HCT116 (cell line): ENCODE measurements around the gene TIAM1.

Experiments
- EGR1 ChIP-seq: IDR thresholded peaks from 2 replicates; pipeline ENCODE4 v1.6.1; 2012; ENCODE audit warnings: low read depth
- ELF1 ChIP-seq: IDR thresholded peaks from 2 replicates; pipeline ENCODE4 v1.6.1; 2012; ENCODE audit warnings: low read depth, borderline replicate concordance
- JUND ChIP-seq: IDR thresholded peaks from 2 replicates; pipeline ENCODE4 v1.6.1; 2012
- POLR2A ChIP-seq: IDR thresholded peaks from 2 replicates; pipeline ENCODE4 v1.7.0; 2011; ENCODE audit warnings: borderline replicate concordance; ENCODE audit not compliant: insufficient read depth, insufficient read length; ENCODE audit errors: extremely low read depth
- POLR2AphosphoS5 ChIP-seq: IDR thresholded peaks from 2 replicates; pipeline ENCODE4 v1.6.1; 2011; ENCODE audit warnings: mild to moderate bottlenecking, low read depth, low read length, moderate library complexity
- YY1 ChIP-seq: IDR thresholded peaks from 2 replicates; pipeline ENCODE4 v1.6.1; 2011; ENCODE audit warnings: low read length, low read depth, moderate library complexity, mild to moderate bottlenecking; ENCODE audit not compliant: insufficient replicate concordance; ENCODE audit errors: extremely low read depth
- TF ChIP-seq, protein P1 (sequence below): IDR thresholded peaks from 2 replicates; pipeline ENCODE4 v1.6.1; 2012; ENCODE audit warnings: low read depth
- TF ChIP-seq, protein P2 (sequence below), 3 experiments: fragments of 200-600 bp in 1 of 3; sonication (generic) in 1 of 3; IDR thresholded peaks in 2 of 3; conservative IDR thresholded peaks in 1 of 3; 2 replicates each; pipeline ENCODE4 v1.5.1; 2012 to 2017; ENCODE audit warnings: low read depth in 2 of 3, low read length in 2 of 3, antibody characterized with exemption in 1 of 3, borderline replicate concordance in 1 of 3, control low read depth in 1 of 3, mild to moderate bottlenecking in 1 of 3, mixed read lengths in 1 of 3, mixed run types in 1 of 3, moderate library complexity in 1 of 3; ENCODE audit not compliant: insufficient read depth in 1 of 3

DNA sequence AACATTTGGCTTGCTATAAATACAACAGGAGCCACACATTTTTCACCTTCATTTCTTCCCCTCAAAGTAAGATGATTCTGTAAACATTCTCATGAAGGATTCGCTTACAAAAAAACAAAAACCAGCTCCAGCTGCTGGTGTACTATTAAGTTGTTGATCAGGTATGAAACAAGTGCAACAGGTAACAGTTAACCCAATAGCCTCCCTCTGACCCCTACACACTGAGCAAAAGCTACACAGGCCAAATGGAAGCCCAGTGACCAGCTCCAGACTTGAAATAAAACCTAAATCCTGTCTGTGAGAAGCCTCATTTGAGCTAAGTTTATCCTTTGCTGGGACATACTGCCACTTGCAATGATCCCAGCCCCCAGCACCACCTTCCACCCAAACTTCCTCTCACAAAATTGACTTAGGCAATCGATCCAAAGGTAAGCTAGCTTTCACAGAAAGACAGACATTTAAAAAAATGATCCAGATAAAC, 991 bp downstream of the TIAM1 start:
- TF ChIP-seq, protein P1, sequence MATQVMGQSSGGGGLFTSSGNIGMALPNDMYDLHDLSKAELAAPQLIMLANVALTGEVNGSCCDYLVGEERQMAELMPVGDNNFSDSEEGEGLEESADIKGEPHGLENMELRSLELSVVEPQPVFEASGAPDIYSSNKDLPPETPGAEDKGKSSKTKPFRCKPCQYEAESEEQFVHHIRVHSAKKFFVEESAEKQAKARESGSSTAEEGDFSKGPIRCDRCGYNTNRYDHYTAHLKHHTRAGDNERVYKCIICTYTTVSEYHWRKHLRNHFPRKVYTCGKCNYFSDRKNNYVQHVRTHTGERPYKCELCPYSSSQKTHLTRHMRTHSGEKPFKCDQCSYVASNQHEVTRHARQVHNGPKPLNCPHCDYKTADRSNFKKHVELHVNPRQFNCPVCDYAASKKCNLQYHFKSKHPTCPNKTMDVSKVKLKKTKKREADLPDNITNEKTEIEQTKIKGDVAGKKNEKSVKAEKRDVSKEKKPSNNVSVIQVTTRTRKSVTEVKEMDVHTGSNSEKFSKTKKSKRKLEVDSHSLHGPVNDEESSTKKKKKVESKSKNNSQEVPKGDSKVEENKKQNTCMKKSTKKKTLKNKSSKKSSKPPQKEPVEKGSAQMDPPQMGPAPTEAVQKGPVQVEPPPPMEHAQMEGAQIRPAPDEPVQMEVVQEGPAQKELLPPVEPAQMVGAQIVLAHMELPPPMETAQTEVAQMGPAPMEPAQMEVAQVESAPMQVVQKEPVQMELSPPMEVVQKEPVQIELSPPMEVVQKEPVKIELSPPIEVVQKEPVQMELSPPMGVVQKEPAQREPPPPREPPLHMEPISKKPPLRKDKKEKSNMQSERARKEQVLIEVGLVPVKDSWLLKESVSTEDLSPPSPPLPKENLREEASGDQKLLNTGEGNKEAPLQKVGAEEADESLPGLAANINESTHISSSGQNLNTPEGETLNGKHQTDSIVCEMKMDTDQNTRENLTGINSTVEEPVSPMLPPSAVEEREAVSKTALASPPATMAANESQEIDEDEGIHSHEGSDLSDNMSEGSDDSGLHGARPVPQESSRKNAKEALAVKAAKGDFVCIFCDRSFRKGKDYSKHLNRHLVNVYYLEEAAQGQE: no peak
- TF ChIP-seq JUND (no peak), EGR1 (no peak), YY1 (no peak), POLR2AphosphoS5 (no peak), ELF1 (no peak), POLR2A (no peak)
- TF ChIP-seq, protein P2, sequence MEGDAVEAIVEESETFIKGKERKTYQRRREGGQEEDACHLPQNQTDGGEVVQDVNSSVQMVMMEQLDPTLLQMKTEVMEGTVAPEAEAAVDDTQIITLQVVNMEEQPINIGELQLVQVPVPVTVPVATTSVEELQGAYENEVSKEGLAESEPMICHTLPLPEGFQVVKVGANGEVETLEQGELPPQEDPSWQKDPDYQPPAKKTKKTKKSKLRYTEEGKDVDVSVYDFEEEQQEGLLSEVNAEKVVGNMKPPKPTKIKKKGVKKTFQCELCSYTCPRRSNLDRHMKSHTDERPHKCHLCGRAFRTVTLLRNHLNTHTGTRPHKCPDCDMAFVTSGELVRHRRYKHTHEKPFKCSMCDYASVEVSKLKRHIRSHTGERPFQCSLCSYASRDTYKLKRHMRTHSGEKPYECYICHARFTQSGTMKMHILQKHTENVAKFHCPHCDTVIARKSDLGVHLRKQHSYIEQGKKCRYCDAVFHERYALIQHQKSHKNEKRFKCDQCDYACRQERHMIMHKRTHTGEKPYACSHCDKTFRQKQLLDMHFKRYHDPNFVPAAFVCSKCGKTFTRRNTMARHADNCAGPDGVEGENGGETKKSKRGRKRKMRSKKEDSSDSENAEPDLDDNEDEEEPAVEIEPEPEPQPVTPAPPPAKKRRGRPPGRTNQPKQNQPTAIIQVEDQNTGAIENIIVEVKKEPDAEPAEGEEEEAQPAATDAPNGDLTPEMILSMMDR (IDR thresholded peaks at IDR 0.05 in 2 of 3, conservative IDR thresholded peaks at IDR 0.05 in 1 of 3; ENCODE audit: borderline replicate concordance in 1 of 3, insufficient read depth in 1 of 3, low read depth in 2 of 3, low read length in 2 of 3): no peak
